HG03280 (cell line): ENCODE results near the gene ARHGAP5.
A peak's percentile ranks its signal among the peaks of the same experiment; 100 is the strongest.

Source experiments
- ATAC-seq: cut with Tn5 transposase; IDR thresholded peaks from one replicate; pipeline ENCODE4 v1.9.1; 2021; ENCODE audit warnings: mild to moderate bottlenecking, moderate library complexity; ENCODE audit not compliant: unreplicated experiment

ARHGAP5 gene

GRCh38 chr14:32074887-32075572 is 2.1 kb upstream of the ARHGAP5 start:
- no peak for ATAC-seq

- no peak for ATAC-seq
Observed at GRCh38 chr14:32075672-32076277, 1.3 kb upstream of the ARHGAP5 start.

- ATAC-seq: peak; percentile 50
Observed at GRCh38 chr14:32076278-32077080, 625 bp upstream of the ARHGAP5 start.

GRCh38 chr14:32078023-32078857 is 1.1 kb downstream of the ARHGAP5 start:
- ATAC-seq: no peak

- ATAC-seq: no peak
Observed at GRCh38 chr14:32078858-32079216, 1.7 kb downstream of the ARHGAP5 start.

- ATAC-seq: no peak
Observed at GRCh38 chr14:32079264-32079663, 2.2 kb downstream of the ARHGAP5 start.

GRCh38 chr14:32080001-32080510 is 3.0 kb downstream of the ARHGAP5 start:
- no peak for ATAC-seq

- ATAC-seq: no peak
Observed at GRCh38 chr14:32081901-32082300, 4.8 kb downstream of the ARHGAP5 start.

- no peak for ATAC-seq
Observed at GRCh38 chr14:32083315-32083624, 6.2 kb downstream of the ARHGAP5 start.

GRCh38 chr14:32083789-32084188 is 6.7 kb downstream of the ARHGAP5 start:
- ATAC-seq: no peak

- no peak for ATAC-seq
Observed at GRCh38 chr14:32085182-32085844, 8.2 kb downstream of the ARHGAP5 start.

- no peak for ATAC-seq
Observed at GRCh38 chr14:32085845-32086383, 8.8 kb downstream of the ARHGAP5 start.

- no peak for ATAC-seq
Observed at GRCh38 chr14:32087173-32087861, 10.2 kb downstream of the ARHGAP5 start.

GRCh38 chr14:32087907-32088306 is 10.8 kb downstream of the ARHGAP5 start:
- no peak for ATAC-seq

- ATAC-seq: no peak
Observed at GRCh38 chr14:32090686-32091085, 13.6 kb downstream of the ARHGAP5 start.

- no peak for ATAC-seq
Observed at GRCh38 chr14:32099473-32099872, 22.4 kb downstream of the ARHGAP5 start.

- no peak for ATAC-seq
Observed at GRCh38 chr14:32100175-32100574, 23.1 kb downstream of the ARHGAP5 start.

- ATAC-seq: peak; percentile 65
Observed at GRCh38 chr14:32102152-32102787, 25.2 kb downstream of the ARHGAP5 start.

GRCh38 chr14:32102968-32103367 is 25.9 kb downstream of the ARHGAP5 start:
- no peak for ATAC-seq
